Progenitor cell of endocrine pancreas (in vitro differentiated cells): ENCODE data around the gene IFNA6. TPM values are rescaled to one million over a fixed set of nuclear protein-coding genes. Genes with fewer than 3 reads are reported as not detected.

Source experiments
- DNase-seq: peaks from one replicate; pipeline ENCODE4 v3.0.0; 2021; ENCODE audit warnings: low spot score; ENCODE audit not compliant: unreplicated experiment
- H3K27ac Mint-ChIP-seq: 2 replicates; pipeline ENCODE4 v1.8.0; 2021; ENCODE audit warnings: mild to moderate bottlenecking, moderate library complexity, mixed read lengths
- H3K27me3 Mint-ChIP-seq: 2 replicates; pipeline ENCODE4 v1.8.0; 2021; ENCODE audit warnings: mixed read lengths
- H3K36me3 Mint-ChIP-seq: 2 replicates; pipeline ENCODE4 v1.8.0; 2022; ENCODE audit warnings: mixed read lengths; ENCODE audit not compliant: insufficient read depth
- H3K4me1 Mint-ChIP-seq: 2 replicates; pipeline ENCODE4 v1.8.0; 2021; ENCODE audit warnings: low read depth, mixed read lengths
- H3K4me3 Mint-ChIP-seq: 2 replicates; pipeline ENCODE4 v1.8.0; 2021; ENCODE audit warnings: low read depth, mild to moderate bottlenecking, moderate library complexity, mixed read lengths
- H3K9me3 Mint-ChIP-seq: 2 replicates; pipeline ENCODE4 v1.8.0; 2021; ENCODE audit warnings: low read depth, mixed read lengths
- CTCF ChIP-seq: fragments of 200-600 bp; sonication (generic); IDR thresholded peaks from one replicate; pipeline ENCODE4 v1.5.0; 2021; ENCODE audit warnings: antibody characterized with exemption, mild to moderate bottlenecking; ENCODE audit not compliant: unreplicated experiment
- total RNA-seq: library from RNA; stranded (reverse); gene quantifications from 2 replicates; pipeline ENCODE4 v1.2.1, GENCODE V29; 2021

IFNA6 gene
- total RNA-seq, 1 donor from 2014 or later = not detected

DNA sequence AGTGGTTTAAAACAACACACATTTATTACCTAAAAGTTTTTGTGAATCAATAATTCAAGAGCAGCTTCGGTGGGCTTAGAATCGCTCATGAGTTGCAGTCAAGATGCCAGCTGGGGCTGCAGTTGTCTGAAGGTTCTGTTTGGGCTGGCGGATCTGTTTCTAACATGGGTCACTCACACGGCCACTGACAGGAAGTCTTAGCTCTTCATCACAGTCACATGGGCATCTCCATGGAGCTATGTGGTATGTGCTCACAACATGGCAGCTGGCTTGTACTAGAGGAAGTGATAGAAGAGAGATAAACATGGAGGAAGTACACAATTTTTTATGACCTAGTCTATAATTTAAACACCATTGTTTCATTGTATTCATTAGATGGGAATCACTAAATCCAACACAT, 26.6 kb downstream of the IFNA6 start:
- DNase-seq = no peak
- no peaks in the 10 kb centered on the region for H3K27me3 Mint-ChIP-seq
- H3K9me3 Mint-ChIP-seq = no peaks in the 10 kb centered on the region
- no peak overlapping the region for H3K4me3 Mint-ChIP-seq
- H3K36me3 Mint-ChIP-seq = peaks cover 3% of the 10 kb centered on the region
- TF ChIP-seq CTCF = no peak
- H3K27ac Mint-ChIP-seq = no peak overlapping the region
- peaks cover 5% of the 10 kb centered on the region for H3K4me1 Mint-ChIP-seq

GRCh38 chr9:21322911-21323461, 27.7 kb downstream of the IFNA6 start:
- no peak for TF ChIP-seq CTCF
- peaks cover 3% of the 10 kb centered on the region for H3K36me3 Mint-ChIP-seq
- no peak for DNase-seq
- H3K9me3 Mint-ChIP-seq = no peaks in the 10 kb centered on the region
- H3K27me3 Mint-ChIP-seq = no peaks in the 10 kb centered on the region
- no peak overlapping the region for H3K4me3 Mint-ChIP-seq
- H3K4me1 Mint-ChIP-seq = peaks cover 7% of the 10 kb centered on the region
- no peak overlapping the region for H3K27ac Mint-ChIP-seq

- Mint-ChIP-seq H3K4me3 (no peak overlapping the region), H3K4me1 (peaks cover 7% of the 10 kb centered on the region), H3K27me3 (peaks cover 21% of the 10 kb centered on the region), H3K36me3 (peaks cover 3% of the 10 kb centered on the region), H3K27ac (no peak overlapping the region), H3K9me3 (no peaks in the 10 kb centered on the region)
- no peak for TF ChIP-seq CTCF
- no peak for DNase-seq
Observed at GRCh38 chr9:21320465-21320864, 30.2 kb downstream of the IFNA6 start.

GRCh38 chr9:21317956-21318923, 32.4 kb downstream of the IFNA6 start:
- H3K9me3 Mint-ChIP-seq = no peaks in the 10 kb centered on the region
- H3K36me3 Mint-ChIP-seq = peaks cover 3% of the 10 kb centered on the region
- peaks cover 7% of the 10 kb centered on the region for H3K4me1 Mint-ChIP-seq
- peaks cover 34% of the 10 kb centered on the region for H3K27me3 Mint-ChIP-seq
- DNase-seq = no peak
- H3K27ac Mint-ChIP-seq = no peak overlapping the region
- TF ChIP-seq CTCF = peak; percentile 77
- no peak overlapping the region for H3K4me3 Mint-ChIP-seq

DNA sequence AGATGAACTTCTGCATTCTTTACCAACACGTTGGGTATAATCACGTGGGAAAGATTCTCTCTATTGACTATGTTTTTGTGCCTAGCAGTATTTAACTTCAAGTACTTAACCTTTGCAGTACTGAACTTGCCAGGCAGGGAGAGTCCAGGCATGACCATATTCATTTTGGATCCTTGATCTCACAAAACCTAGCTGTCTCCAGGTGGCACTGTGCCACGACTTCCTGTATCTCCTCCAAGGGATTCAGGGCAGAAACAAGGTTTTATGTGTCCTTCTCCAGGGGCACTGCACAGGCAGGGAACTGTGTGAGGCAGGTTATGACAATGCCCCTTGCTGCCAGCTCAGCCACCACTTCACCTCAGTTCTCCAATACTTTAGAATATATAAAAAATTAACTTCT, 33.8 kb downstream of the IFNA6 start:
- no peak for TF ChIP-seq CTCF
- Mint-ChIP-seq H3K4me1 (peaks cover 7% of the 10 kb centered on the region), H3K36me3 (no peaks in the 10 kb centered on the region), H3K27ac (no peak overlapping the region), H3K9me3 (no peaks in the 10 kb centered on the region), H3K4me3 (no peak overlapping the region), H3K27me3 (peaks cover 34% of the 10 kb centered on the region)
- no peak for DNase-seq
